ENCODE data around the gene ARRB1.
"Not testable (repeated sequence)": the region's sequence is repeated elsewhere in the genome, so short reads cannot be mapped to it uniquely, and the experiment has no call there.

The ARRB1 gene

DNA sequence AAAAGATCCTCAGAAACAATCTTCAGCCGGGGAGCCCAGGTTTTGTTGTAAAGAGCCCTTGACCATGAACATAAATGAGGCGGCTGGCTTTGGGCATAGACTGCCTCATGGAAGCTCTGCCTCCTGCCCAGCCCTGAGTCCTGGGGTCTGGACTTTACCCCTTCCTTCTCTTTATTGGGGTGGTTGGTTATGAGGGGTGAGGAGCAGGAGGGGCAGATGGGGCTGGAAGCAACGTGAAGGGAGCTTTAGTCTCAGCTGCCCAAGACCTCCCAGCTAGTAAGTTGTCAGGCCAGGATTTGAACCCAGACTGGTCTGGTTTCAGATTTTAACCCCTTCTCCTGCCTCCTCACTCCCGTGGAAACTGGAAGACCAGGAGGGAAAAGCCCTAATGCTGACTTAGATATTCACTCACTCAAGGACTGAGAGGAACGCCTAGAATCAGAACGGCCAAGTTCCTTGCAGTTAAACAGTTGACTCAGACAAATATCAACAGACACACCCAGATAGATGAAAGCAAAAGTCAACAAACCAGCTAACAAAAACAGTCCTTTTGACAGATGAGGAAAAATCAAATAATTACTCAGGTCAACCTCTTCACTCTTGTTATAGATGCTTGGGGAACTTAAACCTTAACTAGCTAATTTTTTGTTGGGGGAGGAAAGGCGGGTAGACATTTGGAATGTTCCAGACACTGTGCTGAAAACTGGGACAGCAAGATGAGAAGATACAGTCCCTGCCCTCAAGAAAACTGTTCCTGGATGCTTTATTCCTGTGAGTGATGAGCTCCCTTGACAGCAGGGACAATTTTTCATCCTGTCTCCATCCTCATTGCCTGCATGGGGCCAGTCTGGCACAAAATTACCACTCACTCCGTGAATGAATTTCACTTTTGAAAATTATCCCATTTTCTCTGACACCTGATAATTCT is 20.8 kb upstream of the ARRB1 start:
- DNase-seq: no peak

- DNase-seq: no peak
These were observed 18.2 kb upstream of the ARRB1 start for GRCh38 chr11:75369560-75370255.

DNA sequence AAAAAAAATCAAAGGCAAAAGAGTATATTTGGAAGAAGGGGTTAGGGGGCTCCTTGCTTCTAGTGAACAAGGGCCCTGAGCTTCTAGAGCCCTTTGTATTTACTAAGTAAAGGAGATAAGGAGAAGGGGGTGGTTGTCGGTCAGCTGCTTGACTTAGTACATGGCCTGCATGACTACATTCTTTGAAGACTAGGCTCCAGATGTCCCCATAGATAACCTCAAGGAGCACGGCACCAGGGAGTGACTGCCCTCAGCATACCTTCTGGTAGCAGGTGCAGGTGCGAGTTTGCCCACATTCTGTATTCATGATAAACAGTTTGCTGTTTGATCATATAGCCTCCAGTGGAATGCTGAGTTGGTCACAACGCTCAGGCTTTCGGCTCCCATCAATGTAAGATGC is 15.4 kb upstream of the ARRB1 start:
- not testable (repeated sequence) for DNase-seq

DNA sequence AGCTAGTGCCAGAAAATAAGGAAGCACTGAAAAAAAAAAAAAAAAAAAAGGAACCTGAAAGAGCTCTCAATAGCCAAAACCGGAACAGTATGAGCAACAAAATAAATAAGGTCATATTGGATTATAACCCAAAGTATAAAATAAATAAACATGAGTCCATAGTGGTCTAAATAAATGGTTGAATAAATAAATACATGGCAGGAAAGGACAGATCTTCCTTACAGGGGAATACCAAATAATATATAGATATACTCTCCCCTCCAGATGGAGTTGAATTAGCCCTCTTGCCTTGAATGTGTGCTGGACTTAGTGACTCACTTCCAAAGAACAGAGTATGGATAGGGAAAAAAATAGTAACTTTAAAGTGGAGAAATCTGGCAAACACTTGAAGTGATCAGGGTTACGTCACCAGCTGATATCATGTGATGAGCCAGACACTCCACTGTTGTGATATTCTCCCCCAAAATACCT is 14.3 kb upstream of the ARRB1 start:
- no peak for DNase-seq

DNA sequence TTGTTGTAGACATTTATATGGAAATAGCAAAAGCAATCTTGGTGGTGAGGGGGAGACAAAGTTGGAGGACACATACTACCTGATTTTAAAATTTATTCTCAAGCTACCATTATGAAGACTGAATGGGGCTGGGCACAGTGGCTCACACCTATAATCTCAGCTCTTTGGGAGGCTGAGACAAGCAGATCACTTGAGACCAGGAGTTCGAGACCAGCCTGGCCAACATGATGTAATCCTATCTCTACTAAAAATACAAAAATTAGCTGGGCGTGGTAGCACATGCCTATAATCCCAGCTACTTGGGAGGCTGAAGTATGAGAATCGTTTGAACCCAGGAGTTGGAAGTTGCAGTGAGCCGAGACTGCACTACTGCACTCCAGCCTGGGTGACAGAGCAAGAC is 10.8 kb upstream of the ARRB1 start:
- not testable (repeated sequence) for DNase-seq

- DNase-seq: no peak
These were observed 5.2 kb upstream of the ARRB1 start for GRCh38 chr11:75356613-75357012.

- no peak for DNase-seq
These were observed 3.6 kb upstream of the ARRB1 start for GRCh38 chr11:75355051-75355450.

GRCh38 chr11:75352588-75353206 is 1.2 kb upstream of the ARRB1 start:
- no peak for DNase-seq

GRCh38 chr11:75351791-75352587 is 528 bp upstream of the ARRB1 start:
- DNase-seq: peak; percentile 39 to 56

- DNase-seq: peak; percentile 30 to 48
These were observed 519 bp downstream of the ARRB1 start for GRCh38 chr11:75350743-75351540.

GRCh38 chr11:75350122-75350742 is 1.2 kb downstream of the ARRB1 start:
- no peak for DNase-seq

GRCh38 chr11:75349521-75350116 is 1.8 kb downstream of the ARRB1 start:
- DNase-seq: no peak

DNA sequence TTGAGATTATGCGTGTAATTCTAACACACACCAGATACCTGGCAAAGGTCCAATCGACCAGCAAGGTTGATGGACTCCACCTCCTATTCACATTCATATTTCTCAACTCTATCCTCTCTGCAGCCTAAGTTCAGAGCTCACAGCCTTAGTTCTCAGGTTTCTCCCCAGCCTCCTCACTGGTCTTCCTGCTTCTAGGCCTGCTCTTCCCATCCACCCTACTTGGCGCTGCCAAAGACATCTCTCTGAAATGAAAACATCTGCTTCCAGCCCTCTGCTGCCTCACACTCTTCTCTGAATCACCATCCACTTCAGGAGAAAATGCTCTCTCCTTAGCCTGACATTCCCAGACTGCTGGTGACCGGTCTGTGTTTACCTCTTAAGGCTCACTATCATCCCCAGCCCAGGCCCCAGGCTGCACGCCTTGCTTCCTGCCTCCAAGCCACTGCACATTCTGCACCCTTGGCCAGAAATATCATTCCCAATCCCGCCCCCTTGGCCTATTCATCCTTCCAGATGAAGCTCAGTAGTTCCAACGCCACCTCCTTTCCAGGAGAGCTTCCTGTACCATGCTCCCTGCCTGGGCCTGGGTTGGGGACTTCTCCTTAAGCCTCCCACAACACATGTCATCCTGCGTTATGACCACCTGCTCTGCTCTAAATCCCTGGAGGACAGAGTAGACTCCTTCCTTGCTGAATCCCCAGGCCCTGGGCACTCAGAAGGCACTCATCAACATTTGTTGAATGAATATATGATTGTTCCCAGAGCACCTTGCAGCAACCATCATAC is 3.5 kb downstream of the ARRB1 start:
- DNase-seq: no peak

GRCh38 chr11:75346912-75347647 is 4.4 kb downstream of the ARRB1 start:
- DNase-seq: no peak

DNA sequence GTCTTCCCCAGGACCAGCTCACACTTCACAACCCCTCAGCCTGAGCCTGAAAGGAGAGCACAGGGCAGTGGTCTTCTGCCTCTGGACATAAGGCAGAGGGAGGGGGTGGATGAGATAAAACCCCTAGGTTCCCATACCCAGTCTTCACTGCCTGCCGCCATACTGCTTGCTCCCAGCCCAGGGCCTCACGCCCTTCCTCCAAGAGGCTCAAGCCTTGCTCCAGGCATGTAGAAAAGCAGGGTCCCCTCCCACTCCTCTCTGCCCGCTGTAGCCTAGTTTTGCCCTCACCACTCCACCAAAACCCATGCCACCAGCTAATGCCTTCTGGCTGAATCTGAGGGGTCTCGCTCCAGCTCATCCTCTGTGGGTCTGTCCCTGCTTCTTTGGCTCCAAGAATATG is 5.2 kb downstream of the ARRB1 start:
- DNase-seq: no peak

DNA sequence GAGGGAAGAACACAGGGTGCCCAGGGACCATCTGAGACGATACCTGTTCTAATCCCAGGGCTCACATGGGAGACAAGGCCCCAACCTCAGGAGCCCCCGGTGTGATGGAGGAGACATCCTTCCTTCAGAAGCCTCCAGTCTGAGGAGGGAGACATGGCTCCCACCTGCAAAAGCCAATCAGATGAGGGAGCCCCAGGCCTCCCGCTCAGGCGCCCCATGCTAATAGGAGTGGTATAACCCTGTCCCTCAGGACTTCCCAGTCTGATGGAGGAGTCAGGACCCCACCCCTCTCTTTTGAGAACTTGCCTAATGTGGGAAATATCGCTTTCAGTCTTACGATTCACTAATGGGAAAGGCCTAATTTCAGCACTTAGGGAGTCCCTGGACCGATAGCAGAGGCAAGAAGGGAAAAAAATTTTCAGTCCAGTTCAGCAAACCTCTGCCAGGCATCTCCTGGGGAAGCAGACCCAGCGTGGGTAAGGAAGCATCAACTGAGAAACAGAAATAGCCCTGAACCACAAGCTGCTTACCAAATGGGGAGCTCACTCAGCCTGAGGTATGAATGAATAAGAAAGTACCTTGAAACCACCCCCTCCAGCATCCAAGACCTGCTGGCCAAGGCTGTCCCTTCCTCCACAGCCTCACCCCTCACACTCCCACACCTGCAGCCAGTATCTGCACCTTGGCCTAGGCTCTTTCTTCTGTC is 5.9 kb downstream of the ARRB1 start:
- DNase-seq: no peak

- DNase-seq: no peak
These were observed 6.6 kb downstream of the ARRB1 start for GRCh38 chr11:75344761-75345454.

- DNase-seq: no peak
These were observed 7.3 kb downstream of the ARRB1 start for GRCh38 chr11:75344186-75344585.
